Mammary epithelial cell (primary cell): ENCODE measurements around the gene MBD4.
"Not testable (repeated sequence)": the region's sequence is repeated elsewhere in the genome, so short reads cannot be mapped to it uniquely, and the experiment has no call there.

Source experiments
- CTCF ChIP-seq, 2 donors: IDR thresholded peaks in 1 of 2; conservative IDR thresholded peaks in 1 of 2; 2 replicates each; pipeline ENCODE4 v1.5.1; 2011 to 2012; ENCODE audit warnings: inconsistent platforms in 2 of 2, low read length in 2 of 2, mild to moderate bottlenecking in 2 of 2, control low read depth in 1 of 2, low read depth in 1 of 2; ENCODE audit not compliant: insufficient read depth in 1 of 2; ENCODE audit errors: extremely low read depth in 1 of 2
- EZH2 ChIP-seq: IDR thresholded peaks from 2 replicates; pipeline ENCODE4 v1.6.1; 2012; ENCODE audit warnings: low read length, inconsistent platforms, borderline replicate concordance

GRCh38 chr3:129392106-129392887 is 47.5 kb downstream of the MBD4 start:
- TF ChIP-seq CTCF (conservative IDR thresholded peaks at IDR 0.05 in 1 of 2, IDR thresholded peaks at IDR 0.05 in 1 of 2; ENCODE audit: extremely low read depth in 1 of 2, insufficient read depth in 1 of 2, low read depth in 1 of 2, low read length in 2 of 2); EZH2: not testable (repeated sequence)
